Stimulated activated naive CD8-positive, alpha-beta T cell treated with anti-CD3 and anti-CD28 coated beads, Interleukin-15, Interleukin-2, amounts not matched to agents 100 ng/mL and 50 ng/mL, for 24 hours (primary cell): ENCODE data around the gene PCSK9.

Source experiments
- H3K27ac Mint-ChIP-seq: one replicate; pipeline ENCODE4 v1.8.0; 2021; ENCODE audit warnings: mild to moderate bottlenecking, mixed read lengths
- H3K27me3 Mint-ChIP-seq: one replicate; pipeline ENCODE4 v1.8.0; 2021; ENCODE audit warnings: mixed read lengths
- H3K36me3 Mint-ChIP-seq: one replicate; pipeline ENCODE4 v1.8.0; 2021; ENCODE audit warnings: low read depth, mixed read lengths
- H3K4me1 Mint-ChIP-seq: one replicate; pipeline ENCODE4 v1.8.0; 2021; ENCODE audit warnings: low read depth, mixed read lengths
- H3K4me3 Mint-ChIP-seq: one replicate; pipeline ENCODE4 v1.8.0; 2021; ENCODE audit warnings: mild to moderate bottlenecking, mixed read lengths
- H3K9me3 Mint-ChIP-seq: one replicate; pipeline ENCODE4 v1.8.0; 2021; ENCODE audit warnings: mixed read lengths

PCSK9 gene

GRCh38 chr1:55056632-55056992, 17.3 kb downstream of the PCSK9 start:
- H3K27me3 Mint-ChIP-seq = no peaks in the 10 kb centered on the region
- peaks cover 7% of the 10 kb centered on the region for H3K4me1 Mint-ChIP-seq
- H3K27ac Mint-ChIP-seq = no peak overlapping the region
- H3K4me3 Mint-ChIP-seq = no peak overlapping the region
- no peaks in the 10 kb centered on the region for H3K36me3 Mint-ChIP-seq
- no peaks in the 10 kb centered on the region for H3K9me3 Mint-ChIP-seq

- Mint-ChIP-seq H3K27ac (no peak overlapping the region), H3K4me3 (no peak overlapping the region), H3K9me3 (no peaks in the 10 kb centered on the region), H3K4me1 (peaks cover 7% of the 10 kb centered on the region), H3K27me3 (no peaks in the 10 kb centered on the region), H3K36me3 (no peaks in the 10 kb centered on the region)
Measured at GRCh38 chr1:55057270-55057955, 18.1 kb downstream of the PCSK9 start.

- Mint-ChIP-seq H3K27me3 (no peaks in the 10 kb centered on the region), H3K36me3 (no peaks in the 10 kb centered on the region), H3K4me1 (peaks cover 7% of the 10 kb centered on the region), H3K9me3 (no peaks in the 10 kb centered on the region), H3K27ac (no peak overlapping the region), H3K4me3 (no peak overlapping the region)
Measured at GRCh38 chr1:55057956-55058298, 18.6 kb downstream of the PCSK9 start.

- no peaks in the 10 kb centered on the region for H3K36me3 Mint-ChIP-seq
- no peaks in the 10 kb centered on the region for H3K9me3 Mint-ChIP-seq
- no peak overlapping the region for H3K27ac Mint-ChIP-seq
- peaks cover 7% of the 10 kb centered on the region for H3K4me1 Mint-ChIP-seq
- H3K27me3 Mint-ChIP-seq = no peaks in the 10 kb centered on the region
- H3K4me3 Mint-ChIP-seq = no peak overlapping the region
Measured at GRCh38 chr1:55059302-55060132, 20.2 kb downstream of the PCSK9 start.

GRCh38 chr1:55060133-55060999, 21.0 kb downstream of the PCSK9 start:
- Mint-ChIP-seq H3K4me1 (peaks cover 7% of the 10 kb centered on the region), H3K9me3 (no peaks in the 10 kb centered on the region), H3K36me3 (no peaks in the 10 kb centered on the region), H3K27me3 (no peaks in the 10 kb centered on the region), H3K4me3 (no peak overlapping the region), H3K27ac (no peak overlapping the region)

- no peak overlapping the region for H3K4me3 Mint-ChIP-seq
- no peaks in the 10 kb centered on the region for H3K27me3 Mint-ChIP-seq
- H3K4me1 Mint-ChIP-seq = peaks cover 7% of the 10 kb centered on the region
- H3K36me3 Mint-ChIP-seq = no peaks in the 10 kb centered on the region
- no peak overlapping the region for H3K27ac Mint-ChIP-seq
- no peaks in the 10 kb centered on the region for H3K9me3 Mint-ChIP-seq
Measured at GRCh38 chr1:55061000-55061705, 21.8 kb downstream of the PCSK9 start.

GRCh38 chr1:55061706-55062321, 22.5 kb downstream of the PCSK9 start:
- peaks cover 7% of the 10 kb centered on the region for H3K4me1 Mint-ChIP-seq
- H3K9me3 Mint-ChIP-seq = no peaks in the 10 kb centered on the region
- peaks cover 7% of the 10 kb centered on the region for H3K36me3 Mint-ChIP-seq
- H3K27ac Mint-ChIP-seq = no peak overlapping the region
- H3K4me3 Mint-ChIP-seq = no peak overlapping the region
- H3K27me3 Mint-ChIP-seq = no peaks in the 10 kb centered on the region

- no peaks in the 10 kb centered on the region for H3K27me3 Mint-ChIP-seq
- no peaks in the 10 kb centered on the region for H3K9me3 Mint-ChIP-seq
- no peak overlapping the region for H3K27ac Mint-ChIP-seq
- peaks cover 18% of the 10 kb centered on the region for H3K36me3 Mint-ChIP-seq
- peaks cover 7% of the 10 kb centered on the region for H3K4me1 Mint-ChIP-seq
- no peak overlapping the region for H3K4me3 Mint-ChIP-seq
Measured at GRCh38 chr1:55062801-55063576, 23.6 kb downstream of the PCSK9 start.

- no peaks in the 10 kb centered on the region for H3K9me3 Mint-ChIP-seq
- H3K4me3 Mint-ChIP-seq = no peak overlapping the region
- no peaks in the 10 kb centered on the region for H3K27me3 Mint-ChIP-seq
- H3K27ac Mint-ChIP-seq = no peak overlapping the region
- H3K4me1 Mint-ChIP-seq = peaks cover 7% of the 10 kb centered on the region
- peaks cover 24% of the 10 kb centered on the region for H3K36me3 Mint-ChIP-seq
Measured at GRCh38 chr1:55063577-55063942, 24.2 kb downstream of the PCSK9 start.

GRCh38 chr1:55064071-55064581, 24.8 kb downstream of the PCSK9 start:
- Mint-ChIP-seq H3K27ac (no peak overlapping the region), H3K9me3 (no peaks in the 10 kb centered on the region), H3K36me3 (peaks cover 30% of the 10 kb centered on the region), H3K27me3 (no peaks in the 10 kb centered on the region), H3K4me3 (no peak overlapping the region), H3K4me1 (peaks cover 7% of the 10 kb centered on the region)

- Mint-ChIP-seq H3K27ac (no peak overlapping the region), H3K4me3 (no peak overlapping the region), H3K9me3 (no peaks in the 10 kb centered on the region), H3K36me3 (peaks cover 36% of the 10 kb centered on the region), H3K27me3 (no peaks in the 10 kb centered on the region), H3K4me1 (peaks cover 7% of the 10 kb centered on the region)
Measured at GRCh38 chr1:55064861-55065263, 25.5 kb downstream of the PCSK9 start.

GRCh38 chr1:55065648-55066047, 26.3 kb downstream of the PCSK9 start:
- Mint-ChIP-seq H3K27me3 (no peaks in the 10 kb centered on the region), H3K4me3 (no peak overlapping the region), H3K9me3 (no peaks in the 10 kb centered on the region), H3K4me1 (no peaks in the 10 kb centered on the region), H3K36me3 (peaks cover 44% of the 10 kb centered on the region), H3K27ac (peak overlapping the region; percentile 27)

GRCh38 chr1:55067022-55067778, 27.9 kb downstream of the PCSK9 start:
- H3K27ac Mint-ChIP-seq = no peak overlapping the region

More at GRCh38 chr1:55067022-55067778, 27.9 kb downstream of the PCSK9 start:
- peaks cover 7% of the 10 kb centered on the region for H3K4me1 Mint-ChIP-seq
- H3K27me3 Mint-ChIP-seq = no peaks in the 10 kb centered on the region
- H3K36me3 Mint-ChIP-seq = peaks cover 58% of the 10 kb centered on the region
- H3K4me3 Mint-ChIP-seq = no peak overlapping the region
- no peaks in the 10 kb centered on the region for H3K9me3 Mint-ChIP-seq
